CD4-positive, CD25-positive, alpha-beta regulatory T cell (primary cell): ENCODE data around the gene XKR3. TPM values are rescaled to one million over a fixed set of nuclear protein-coding genes. Genes with fewer than 3 reads are reported as not detected.
A peak's percentile ranks its signal among the peaks of the same experiment; 100 is the strongest.
"Not testable (repeated sequence)": the region's sequence is repeated elsewhere in the genome, so short reads cannot be mapped to it uniquely, and the experiment has no call there.

Experiments
- ATAC-seq, 2 donors: fragments of 150-1000 bp; cut with Tn5 transposase; one replicate each; pipeline ENCODE4 v1.10.0; 2021; ENCODE audit warnings: low read depth in 2 of 2, moderate number of reproducible peaks in 2 of 2, moderate library complexity in 1 of 2
- DNase-seq, 3 donors: peaks; one replicate each; pipeline versions ENCODE4 v3.0.0 to v3.0.0-alpha.2; 2012 to 2022; ENCODE audit warnings: mixed read lengths in 1 of 3
- H3K27ac ChIP-seq: one replicate; pipeline ENCODE4 v1.7.0; 2013; ENCODE audit warnings: mild to moderate bottlenecking, low read length; ENCODE audit not compliant: insufficient read depth, poor library complexity, severe bottlenecking
- H3K27me3 ChIP-seq: one replicate; pipeline ENCODE4 v1.7.0; 2013; ENCODE audit warnings: low read length; ENCODE audit not compliant: control insufficient read depth, insufficient read depth
- H3K36me3 ChIP-seq: one replicate; pipeline ENCODE4 v1.7.0; 2013; ENCODE audit warnings: mild to moderate bottlenecking, low read length, moderate library complexity; ENCODE audit not compliant: control insufficient read depth, insufficient read depth
- H3K4me1 ChIP-seq: 2 replicates; pipeline ENCODE4 v1.7.0; 2013; ENCODE audit warnings: mild to moderate bottlenecking, low read length; ENCODE audit not compliant: insufficient read depth, control insufficient read depth, poor library complexity, severe bottlenecking
- H3K4me3 ChIP-seq: one replicate; pipeline ENCODE4 v1.7.0; 2013; ENCODE audit warnings: low read depth, mild to moderate bottlenecking, low read length, moderate library complexity
- H3K9me3 ChIP-seq, 2 experiments: 1 replicate in 1 of 2; 2 replicates in 1 of 2; pipeline ENCODE4 v1.7.0; 2013; ENCODE audit warnings: low read length in 2 of 2, mild to moderate bottlenecking in 1 of 2, moderate library complexity in 1 of 2; ENCODE audit not compliant: control insufficient read depth in 2 of 2
- H3K27ac Mint-ChIP-seq, 3 donors: one replicate each; pipeline ENCODE4 v1.8.0; 2020 to 2022; ENCODE audit warnings: mild to moderate bottlenecking in 3 of 3, mixed read lengths in 3 of 3, moderate library complexity in 2 of 3
- H3K27me3 Mint-ChIP-seq: one replicate; pipeline ENCODE4 v1.8.0; 2022; ENCODE audit warnings: mild to moderate bottlenecking, mixed read lengths
- H3K36me3 Mint-ChIP-seq: one replicate; pipeline ENCODE4 v1.8.0; 2020; ENCODE audit warnings: mixed read lengths
- H3K4me1 Mint-ChIP-seq, 4 donors: one replicate each; pipeline ENCODE4 v1.8.0; 2020 to 2022; ENCODE audit warnings: mixed read lengths in 4 of 4, mild to moderate bottlenecking in 1 of 4
- H3K4me3 Mint-ChIP-seq, 4 donors: one replicate each; pipeline ENCODE4 v1.8.0; 2020 to 2022; ENCODE audit warnings: mild to moderate bottlenecking in 4 of 4, mixed read lengths in 4 of 4, moderate library complexity in 3 of 4
- H3K9me3 Mint-ChIP-seq, 7 donors: one replicate each; pipeline ENCODE4 v1.8.0; 2020 to 2022; ENCODE audit warnings: mixed read lengths in 7 of 7, mild to moderate bottlenecking in 3 of 7, moderate library complexity in 2 of 7
- polyA plus RNA-seq, 4 donors: library from polyadenylated mRNA; unstranded; fragments of 300-500 nt; fragmentation: Illumina TruSeq; gene quantifications; one replicate each; pipeline ENCODE4 v1.2.3, GENCODE V29; 2021
- total RNA-seq: library from RNA; stranded (reverse); gene quantifications from one replicate; pipeline ENCODE4 v1.2.3, GENCODE V29; 2022

XKR3 gene
- total RNA-seq (not detected), polyA plus RNA-seq (not detected)

DNA sequence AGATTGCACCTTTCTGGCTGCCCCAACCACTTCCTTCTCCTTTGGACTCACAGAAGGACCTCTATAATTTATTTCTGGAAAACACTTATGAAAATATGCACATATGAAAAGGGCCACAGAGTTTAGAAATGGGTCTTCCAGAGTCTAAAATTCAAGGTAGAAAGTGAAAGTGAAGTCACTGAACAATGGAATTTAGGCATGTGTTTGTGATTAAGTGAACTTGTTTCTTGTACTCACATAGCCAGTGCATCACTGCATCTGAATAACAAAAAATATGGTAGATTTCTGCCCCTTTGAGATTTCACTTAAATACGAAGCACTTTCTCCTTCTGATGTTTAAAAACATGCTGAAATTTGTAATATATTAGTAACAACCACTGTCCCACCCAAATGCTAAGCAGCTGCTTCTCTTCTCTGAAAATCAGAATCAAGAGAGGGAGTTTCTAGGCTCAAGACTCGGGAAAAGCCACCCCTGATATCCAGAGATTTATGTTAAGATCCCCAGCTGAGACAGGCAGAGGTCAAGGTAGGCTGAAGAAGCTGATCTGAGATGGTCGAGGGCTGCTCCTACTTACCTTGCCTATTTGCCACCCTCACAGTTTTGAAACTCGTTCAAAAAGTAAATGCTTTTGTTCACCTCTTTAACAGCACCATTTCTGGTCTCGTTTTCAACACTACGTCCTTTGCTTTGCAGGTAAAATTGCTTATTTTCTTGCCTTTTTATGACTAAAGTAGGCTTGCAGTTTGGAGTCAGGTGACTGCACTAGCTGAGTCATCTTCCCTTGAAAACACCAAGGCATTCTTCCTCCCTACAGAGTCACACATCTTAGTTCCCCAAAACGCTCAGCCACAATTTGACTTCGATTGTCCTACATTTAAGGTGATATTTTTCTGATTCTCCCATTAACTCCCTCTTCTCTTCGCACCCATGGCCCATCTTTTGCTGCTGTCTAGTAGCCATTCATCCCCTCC is at the start of gene XKR3:
XKR3 (minus strand) TSS at position 696 of the 972 bp plus-strand sequence. CDS start 17,338 bp downstream, outside the sequence.
- Histone ChIP-seq H3K36me3 (no peaks in the 10 kb centered on the region), H3K27ac (no peak within 1 kb of the TSS), H3K4me3 (peak within 1 kb of the TSS; percentile 42), H3K9me3 (no peaks in the 10 kb centered on the region), H3K4me1 (no peaks in the 10 kb centered on the region), H3K27me3 (no peaks in the 10 kb centered on the region)
- peak in 1 of 3 donors; percentile 37 for DNase-seq
- Mint-ChIP-seq H3K36me3 (no peaks in the 10 kb centered on the region), H3K9me3 (peaks cover 0 to 4% (median 0%) of the 10 kb centered on the region in 7 donors), H3K4me3 (peak within 1 kb of the TSS in 2 of 4 donors; percentile 73 to 74), H3K4me1 (peaks cover 0 to 21% (median 3%) of the 10 kb centered on the region in 4 donors), H3K27ac (peak within 1 kb of the TSS; percentile 63 to 81 (median 65)), H3K27me3 (no peaks in the 10 kb centered on the region)
- peak in 1 of 2 donors; percentile 64 for ATAC-seq

DNA sequence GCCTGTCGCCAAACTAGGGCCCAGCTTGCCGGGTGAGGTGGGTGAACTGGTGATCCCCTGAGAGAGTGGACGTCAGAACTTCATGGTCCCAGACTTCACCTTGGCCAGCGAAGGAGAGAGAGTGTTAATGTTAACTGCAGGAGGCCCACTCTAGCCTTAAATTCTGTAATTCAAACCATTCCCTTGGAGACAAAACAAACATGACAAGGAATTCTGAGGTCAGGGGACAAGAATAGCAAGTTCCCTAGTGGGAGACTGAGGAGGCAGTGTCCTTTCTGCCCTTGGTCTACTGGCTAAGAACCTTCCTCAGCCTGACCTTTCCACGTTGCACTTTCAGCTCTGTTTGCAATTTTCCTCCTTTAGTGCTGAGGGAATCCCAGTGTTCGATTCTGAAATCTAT is 44.4 kb upstream of the XKR3 start:
- not testable (repeated sequence) for H3K27ac ChIP-seq, H3K27ac Mint-ChIP-seq, H3K36me3 Mint-ChIP-seq, H3K9me3 Mint-ChIP-seq, DNase-seq, H3K36me3 ChIP-seq, H3K4me1 Mint-ChIP-seq, H3K4me1 ChIP-seq, ATAC-seq, H3K9me3 ChIP-seq, H3K27me3 ChIP-seq, H3K4me3 ChIP-seq, H3K27me3 Mint-ChIP-seq, H3K4me3 Mint-ChIP-seq

DNA sequence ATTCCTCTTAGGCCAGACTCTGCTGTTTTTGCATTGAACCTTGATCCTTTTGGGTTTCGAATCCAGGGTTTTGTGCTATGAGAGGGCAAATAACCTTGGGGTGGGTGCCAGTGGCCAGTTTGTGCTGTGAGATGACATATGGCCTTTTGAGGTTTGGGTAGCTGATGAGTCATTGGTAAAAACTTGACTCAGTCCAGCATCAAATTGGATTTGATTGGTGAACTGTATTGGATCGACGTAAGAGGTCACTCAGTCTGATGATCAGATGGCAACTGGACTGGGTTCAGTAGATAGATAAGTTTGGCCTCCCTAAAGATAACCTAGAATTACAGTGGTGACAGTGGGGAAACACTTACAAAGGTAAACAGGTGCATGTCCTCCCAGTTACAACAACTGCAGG is 41.0 kb upstream of the XKR3 start:
- H3K36me3 Mint-ChIP-seq, result no peaks in the 10 kb centered on the region
- H3K4me3 Mint-ChIP-seq, result no peak overlapping the region
- peaks cover 0 to 4% (median 0%) of the 10 kb centered on the region in 7 donors for H3K9me3 Mint-ChIP-seq
- no peaks in the 10 kb centered on the region for H3K27me3 Mint-ChIP-seq
- H3K4me1 ChIP-seq, result no peaks in the 10 kb centered on the region
- no peak overlapping the region for H3K27ac Mint-ChIP-seq
- no peaks in the 10 kb centered on the region for H3K4me1 Mint-ChIP-seq
- H3K4me3 ChIP-seq, result no peak overlapping the region
- H3K9me3 ChIP-seq, result no peaks in the 10 kb centered on the region
- DNase-seq (no peak), ATAC-seq (no peak)
- H3K27ac ChIP-seq, result no peak overlapping the region
- no peaks in the 10 kb centered on the region for H3K27me3 ChIP-seq
- no peaks in the 10 kb centered on the region for H3K36me3 ChIP-seq

- H3K4me3 Mint-ChIP-seq, H3K9me3 Mint-ChIP-seq, H3K9me3 ChIP-seq, H3K36me3 ChIP-seq, H3K27ac Mint-ChIP-seq, H3K4me1 ChIP-seq, H3K27me3 Mint-ChIP-seq, H3K27ac ChIP-seq, DNase-seq, ATAC-seq, H3K4me1 Mint-ChIP-seq, H3K27me3 ChIP-seq, H3K36me3 Mint-ChIP-seq, H3K4me3 ChIP-seq: not testable (repeated sequence)
Measured at GRCh38 chr22:16856851-16857250, 31.6 kb upstream of the XKR3 start.

DNA sequence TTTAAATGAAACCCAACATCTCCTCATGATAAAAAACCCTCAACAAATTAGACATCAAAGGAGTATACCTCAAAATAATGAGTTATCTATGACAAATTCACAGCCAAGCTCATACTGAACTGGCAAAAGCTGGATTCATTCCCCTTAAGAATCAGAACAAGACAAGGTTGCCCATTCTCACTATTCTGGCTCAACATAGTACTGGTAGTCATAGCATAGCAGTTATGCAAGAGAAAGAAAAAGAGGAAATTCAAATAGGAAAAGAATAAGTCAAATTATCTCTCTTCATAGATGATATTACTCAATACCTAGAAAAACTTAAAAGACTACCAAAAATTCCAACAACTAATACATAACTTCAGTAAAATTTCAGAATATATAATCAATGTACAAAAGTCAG is 29.4 kb upstream of the XKR3 start:
- Histone ChIP-seq H3K36me3 (no peaks in the 10 kb centered on the region), H3K4me3 (no peak overlapping the region), H3K9me3 (no peaks in the 10 kb centered on the region), H3K4me1 (no peaks in the 10 kb centered on the region), H3K27ac (no peak overlapping the region), H3K27me3 (no peaks in the 10 kb centered on the region)
- DNase-seq (no peak), ATAC-seq (no peak)
- H3K9me3 Mint-ChIP-seq, result peaks cover 0 to 2% (median 0%) of the 10 kb centered on the region in 7 donors
- no peaks in the 10 kb centered on the region for H3K36me3 Mint-ChIP-seq
- no peak overlapping the region for H3K4me3 Mint-ChIP-seq
- H3K27me3 Mint-ChIP-seq, result no peaks in the 10 kb centered on the region
- no peaks in the 10 kb centered on the region for H3K4me1 Mint-ChIP-seq
- H3K27ac Mint-ChIP-seq, result no peak overlapping the region

DNA sequence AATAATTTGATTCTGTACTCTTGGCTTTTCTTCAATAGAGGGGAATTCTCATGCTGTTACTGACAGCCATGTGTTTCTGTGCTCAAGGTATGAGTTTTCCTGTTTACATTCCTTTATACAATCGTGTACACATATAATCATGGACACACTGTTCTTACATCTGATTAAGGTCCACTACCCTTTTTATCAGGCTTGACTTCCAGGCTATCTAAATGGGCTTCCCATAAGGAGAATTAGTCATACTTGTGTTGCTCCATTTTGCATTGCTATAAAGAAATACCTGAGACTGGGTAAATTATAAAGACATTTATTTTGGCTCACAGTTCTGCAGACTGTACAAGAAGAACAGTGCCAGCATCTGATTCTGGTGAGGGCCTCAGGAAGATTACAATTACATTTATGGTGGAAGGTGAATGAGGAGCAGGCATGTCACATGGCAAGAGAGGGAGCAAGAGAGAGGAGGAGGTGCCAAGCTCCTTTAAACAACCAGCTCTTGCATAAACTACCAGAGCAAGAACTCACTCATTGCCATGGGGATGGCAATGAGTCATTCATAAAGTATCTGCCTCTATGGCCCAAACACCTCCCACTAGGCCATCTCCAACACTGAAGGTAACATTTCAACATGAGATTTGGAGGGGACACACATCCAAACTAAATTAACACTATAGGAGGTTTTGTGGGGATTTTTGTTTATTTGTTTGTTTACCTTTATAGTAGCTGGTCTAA is 26.2 kb upstream of the XKR3 start:
- not testable (repeated sequence) for H3K36me3 Mint-ChIP-seq, H3K36me3 ChIP-seq, H3K4me3 ChIP-seq, H3K4me1 Mint-ChIP-seq, DNase-seq, H3K4me3 Mint-ChIP-seq, H3K4me1 ChIP-seq, H3K9me3 Mint-ChIP-seq, H3K9me3 ChIP-seq, H3K27me3 ChIP-seq, H3K27me3 Mint-ChIP-seq, H3K27ac ChIP-seq, H3K27ac Mint-ChIP-seq, ATAC-seq

- no peaks in the 10 kb centered on the region for H3K4me1 ChIP-seq
- no peaks in the 10 kb centered on the region for H3K36me3 ChIP-seq
- H3K27ac ChIP-seq, result no peak overlapping the region
- Mint-ChIP-seq H3K4me3 (no peak overlapping the region), H3K27ac (no peak overlapping the region), H3K4me1 (no peaks in the 10 kb centered on the region), H3K27me3 (no peaks in the 10 kb centered on the region), H3K36me3 (no peaks in the 10 kb centered on the region), H3K9me3 (peaks cover 0 to 4% (median 2%) of the 10 kb centered on the region in 7 donors)
- H3K27me3 ChIP-seq, result no peaks in the 10 kb centered on the region
- DNase-seq (no peak), ATAC-seq (no peak)
- H3K4me3 ChIP-seq, result no peak overlapping the region
- peaks cover 0 to 5% of the 10 kb centered on the region in 2 experiments for H3K9me3 ChIP-seq
Measured at GRCh38 chr22:16847271-16847670, 22.1 kb upstream of the XKR3 start.
